ENCODE measurements around the gene PFDN2.

The PFDN2 gene

DNA sequence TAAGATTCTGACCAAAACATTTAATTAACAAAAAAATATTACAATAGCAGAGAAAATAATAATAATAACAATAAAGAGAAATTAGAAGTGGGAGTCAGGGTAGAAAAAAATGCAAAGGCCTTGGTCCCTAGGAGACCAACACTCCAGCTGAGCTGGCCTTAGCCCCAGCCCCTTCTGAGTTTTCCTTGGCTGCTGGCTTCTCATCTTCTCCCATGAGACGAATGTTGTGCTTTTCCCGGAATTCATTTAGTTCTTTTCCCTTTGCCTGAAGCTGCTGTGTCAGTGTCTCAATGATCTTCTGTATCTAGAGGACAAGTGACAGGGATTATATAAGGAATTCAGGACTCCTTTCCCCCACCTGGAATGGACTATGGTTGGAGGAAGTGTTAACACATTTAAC lies 17.3 kb downstream of the PFDN2 start:
- DNase-seq (ENCODE audit: low spot score) = no peak

DNA sequence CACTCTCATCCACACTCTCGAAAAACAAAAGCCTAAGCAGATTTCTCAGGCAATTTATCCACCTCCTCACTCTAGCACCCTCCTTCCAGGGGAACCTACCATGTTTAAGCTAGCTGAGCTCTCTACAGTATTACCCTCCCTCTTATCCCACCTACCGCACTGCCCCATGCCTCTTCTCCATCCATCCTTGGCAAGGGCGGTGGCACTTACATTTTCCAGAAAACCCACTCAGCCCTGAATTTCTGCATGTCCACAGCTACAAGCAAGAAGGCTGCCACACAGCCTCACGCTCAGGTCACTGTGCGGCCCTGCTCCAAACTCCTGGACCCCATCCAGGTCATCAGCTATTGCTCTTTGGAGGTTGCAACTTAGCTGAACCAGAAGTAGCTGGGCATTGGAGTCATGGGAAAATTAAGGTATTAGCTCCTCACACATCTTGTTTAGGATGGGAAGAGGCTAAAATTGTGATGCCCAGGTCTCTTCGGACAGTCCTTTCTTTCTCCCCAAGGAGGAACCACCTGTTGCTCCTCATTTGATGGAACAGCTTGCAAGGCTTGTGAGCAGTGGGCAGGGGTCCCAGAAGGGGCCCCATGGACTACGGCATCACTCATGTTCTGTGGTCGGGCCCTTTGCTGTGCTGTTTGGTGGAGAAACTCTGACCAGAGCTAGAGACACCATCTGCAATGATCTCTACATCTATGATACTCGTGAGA lies 18.6 kb downstream of the PFDN2 start:
- DNase-seq (ENCODE audit: low spot score) = no peak

DNA sequence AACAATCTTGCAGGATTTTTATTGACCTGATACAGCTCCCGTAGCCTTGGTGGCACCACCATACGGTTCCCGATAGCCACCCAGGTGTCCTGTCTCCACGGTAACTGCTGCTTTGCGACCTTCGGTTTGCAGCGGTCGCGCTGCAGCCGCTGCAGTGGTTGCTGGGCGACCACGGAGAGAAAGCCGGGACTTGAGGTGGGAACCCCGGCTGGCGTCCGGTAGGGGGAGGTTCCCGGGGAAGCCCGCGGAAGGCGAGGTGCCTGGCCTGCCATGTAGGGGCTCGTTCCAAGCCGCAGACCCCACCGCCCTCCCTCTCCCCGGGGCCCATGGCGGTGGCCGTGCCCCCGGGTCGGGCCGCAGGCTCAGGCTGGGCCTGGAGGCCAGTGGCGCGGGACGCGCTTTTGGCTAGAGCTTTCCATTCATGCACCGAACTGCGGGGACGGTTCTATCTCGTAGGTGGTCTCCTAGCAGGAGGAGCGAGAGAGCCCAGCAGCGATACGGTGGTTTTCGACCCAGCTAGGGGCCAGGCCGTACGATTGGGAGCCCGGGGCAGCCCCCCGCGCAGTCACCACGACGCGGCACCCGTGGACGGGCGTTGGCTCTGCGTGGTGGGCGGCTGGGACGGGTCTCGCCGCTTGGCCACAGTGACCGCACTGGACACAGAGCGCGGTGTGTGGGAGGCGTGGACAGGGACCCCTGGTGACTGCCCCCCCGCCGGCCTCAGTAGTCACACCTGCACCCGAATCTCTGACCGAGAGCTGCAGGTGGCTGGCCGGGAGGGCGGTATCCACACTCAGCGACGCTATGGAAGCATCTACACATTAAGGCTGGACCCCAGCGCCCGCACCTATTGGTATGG lies 19.4 kb downstream of the PFDN2 start, which contains the start of gene KLHDC9:
Gene KLHDC9, plus strand, starts transcription at position 152 of the 859 bp plus-strand sequence. Its CDS starts 175 bp downstream, at position 327.
- peak; percentile 55 for DNase-seq (ENCODE audit: low spot score)

DNA sequence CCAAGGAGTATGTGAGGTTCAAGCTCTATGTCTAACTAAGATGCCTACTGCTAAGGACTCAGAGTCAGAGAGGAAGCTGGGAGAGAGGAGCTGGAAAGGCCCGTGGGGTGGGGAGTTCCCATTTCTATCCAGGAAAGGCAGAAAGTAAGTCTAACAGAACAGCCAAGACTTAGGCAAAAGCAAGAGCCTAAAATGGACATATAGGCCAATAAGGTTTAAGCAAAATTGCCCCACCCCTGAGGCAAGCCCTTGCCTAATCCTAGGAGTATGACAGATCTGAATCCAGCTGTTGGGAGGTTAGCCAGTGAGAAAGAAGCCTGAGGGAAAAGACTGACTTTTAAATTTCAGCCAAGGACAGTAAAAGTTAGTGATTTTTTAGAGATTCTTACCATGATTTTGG lies 21.3 kb downstream of the PFDN2 start:
- no peak for DNase-seq (ENCODE audit: low spot score)

DNA sequence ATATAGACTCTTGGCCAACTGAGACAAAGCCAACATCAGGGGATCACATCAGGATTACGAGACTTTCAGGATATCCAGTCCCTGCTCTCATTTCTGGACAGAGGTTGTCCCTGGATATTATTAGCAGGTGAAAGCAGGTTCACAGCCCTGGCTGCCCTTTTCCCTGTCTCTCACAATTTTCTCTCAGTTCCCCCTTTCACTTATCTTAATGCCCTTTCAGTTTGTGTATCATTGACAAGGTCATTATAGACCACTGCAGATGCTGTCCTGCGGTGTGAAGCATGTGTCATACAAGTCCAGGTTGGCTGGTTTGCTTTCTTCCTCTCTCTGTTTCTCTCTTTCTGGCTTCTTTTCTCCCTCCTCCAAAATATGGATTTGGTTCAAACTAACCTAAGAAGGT lies 21.8 kb downstream of the PFDN2 start:
- DNase-seq (ENCODE audit: low spot score) = no peak

DNA sequence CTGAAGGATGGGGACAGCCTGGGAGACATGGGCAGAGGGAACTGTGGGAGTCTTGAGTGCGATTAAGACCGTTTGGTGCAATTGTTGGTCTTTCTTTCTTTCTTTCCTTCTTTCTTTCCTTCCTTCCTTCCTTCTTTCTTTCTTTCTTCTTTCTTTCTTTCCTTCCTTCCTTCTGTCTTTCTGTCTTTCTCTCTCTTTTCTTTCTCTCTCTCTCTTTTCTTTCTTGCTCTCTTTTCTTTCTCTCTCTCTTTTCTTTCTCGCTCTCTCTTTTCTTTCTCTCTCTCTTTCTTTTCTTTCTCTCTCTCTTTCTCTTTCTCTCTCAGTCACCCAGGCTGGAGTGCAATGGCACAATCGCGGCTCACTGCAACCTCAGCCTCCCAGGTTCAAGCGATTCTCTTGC lies 22.6 kb downstream of the PFDN2 start:
- no peak for DNase-seq (ENCODE audit: low spot score)

DNA sequence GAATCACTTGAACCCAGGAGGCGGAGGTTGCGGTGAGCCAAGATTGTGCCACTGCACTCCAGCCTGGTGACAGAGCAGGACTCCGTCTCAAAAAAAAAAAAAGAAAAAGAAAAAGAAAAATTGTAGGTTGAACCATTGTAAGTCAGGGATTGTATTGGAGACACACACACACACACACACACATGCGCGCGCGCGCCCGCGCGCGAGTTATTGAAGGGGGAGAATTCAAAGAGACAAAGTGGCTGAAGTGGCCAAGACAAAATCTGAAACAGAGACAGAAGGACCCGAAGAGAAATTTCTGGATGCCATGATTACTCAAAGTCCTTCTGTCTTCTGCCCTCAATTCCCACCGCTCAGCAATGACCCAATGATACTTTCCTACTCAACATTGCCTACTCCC lies 23.4 kb downstream of the PFDN2 start:
- DNase-seq (ENCODE audit: low spot score) = no peak

DNA sequence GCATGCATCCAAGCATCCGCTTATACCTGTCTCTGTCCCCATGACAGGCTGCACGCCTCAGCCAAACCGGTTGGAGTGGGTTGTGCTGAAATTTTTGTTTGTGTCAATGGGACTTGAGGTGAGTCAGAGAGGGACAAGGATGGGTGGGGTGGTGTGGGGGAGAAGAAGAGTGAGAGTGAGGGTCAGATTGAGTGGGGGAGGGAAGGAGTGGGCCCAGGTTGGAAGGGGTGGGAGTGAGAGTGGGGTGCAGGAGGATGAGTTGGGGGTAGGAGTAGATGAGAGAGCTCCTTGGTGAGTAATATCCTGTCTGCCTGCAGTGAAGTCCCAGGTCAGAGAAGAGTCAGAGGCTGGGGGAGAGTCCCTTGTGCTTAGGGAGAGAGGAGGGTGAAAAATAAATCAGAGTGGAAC lies 25.2 kb downstream of the PFDN2 start:
- DNase-seq (ENCODE audit: low spot score) = no peak

DNA sequence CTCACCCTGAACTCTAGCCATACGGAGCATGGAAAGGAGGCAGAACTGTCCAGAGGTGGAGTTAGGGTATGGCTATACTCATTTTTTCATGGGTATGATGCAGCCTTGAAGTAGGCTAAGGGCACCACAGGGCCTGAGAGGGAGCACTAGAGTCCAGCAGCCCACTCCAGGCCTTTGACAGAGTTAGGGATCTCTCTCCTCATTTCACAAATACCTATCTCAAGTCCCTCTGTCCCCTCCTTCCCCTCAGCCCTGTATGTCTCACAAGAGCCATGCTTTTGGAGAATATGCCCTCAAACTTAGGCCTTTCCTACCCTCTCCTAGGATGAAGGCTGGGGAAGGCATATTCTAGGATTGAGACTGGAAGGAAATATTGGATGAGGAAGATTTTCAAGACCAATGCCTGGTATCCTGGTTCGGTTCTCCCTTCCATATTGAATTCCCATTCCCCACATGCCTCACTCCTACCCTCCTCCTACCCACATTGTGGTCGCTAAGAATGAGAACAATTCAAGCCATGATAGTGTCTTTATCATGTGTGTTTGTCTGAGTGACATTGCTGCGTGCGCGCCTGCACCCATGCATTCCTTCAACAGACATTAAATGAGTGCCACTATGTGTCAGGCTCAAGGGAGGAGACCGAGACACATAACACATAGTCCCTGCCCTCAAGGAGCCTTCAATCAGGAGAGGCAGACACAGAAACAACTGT lies 25.9 kb downstream of the PFDN2 start:
- DNase-seq (ENCODE audit: low spot score) = no peak

DNA sequence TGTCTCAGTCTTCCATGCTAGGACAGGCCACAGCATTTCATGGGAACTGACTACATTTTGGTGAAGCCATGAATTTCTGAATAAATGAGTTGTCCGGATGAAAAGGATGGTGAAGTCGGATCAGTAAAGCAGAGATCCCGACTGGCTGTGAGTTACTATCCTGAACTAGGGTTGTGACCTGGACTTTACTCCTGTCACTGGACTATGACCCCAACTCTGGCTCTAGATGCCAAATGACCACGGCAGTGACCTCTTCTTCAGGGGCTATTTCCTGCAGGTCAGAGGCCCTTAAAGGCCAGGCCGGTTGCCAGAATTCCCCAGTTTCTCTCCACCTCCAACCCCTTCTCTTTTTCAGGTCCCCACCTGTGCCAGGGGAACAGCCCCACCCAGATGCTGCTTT lies 26.7 kb downstream of the PFDN2 start:
- DNase-seq (ENCODE audit: low spot score) = no peak

DNA sequence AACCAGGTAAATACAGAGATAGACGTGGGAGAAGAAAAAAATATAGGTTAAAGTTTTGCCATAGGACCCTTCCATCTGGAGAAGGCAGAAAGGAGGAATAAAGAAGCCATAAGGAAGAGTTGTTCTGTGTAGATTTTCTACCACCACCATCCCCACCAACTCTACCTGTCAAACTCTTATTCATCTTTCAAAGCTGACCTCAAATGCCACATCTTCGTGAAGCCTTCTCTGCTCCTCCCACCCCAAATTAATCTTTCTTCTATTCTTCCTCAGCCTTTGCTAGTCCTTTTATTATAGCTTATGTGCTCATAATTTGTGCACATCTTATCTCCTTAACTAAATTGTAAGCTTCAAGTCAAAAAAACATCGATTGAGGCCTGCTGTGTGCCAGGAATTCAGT lies 27.2 kb downstream of the PFDN2 start:
- no peak for DNase-seq (ENCODE audit: low spot score)

DNA sequence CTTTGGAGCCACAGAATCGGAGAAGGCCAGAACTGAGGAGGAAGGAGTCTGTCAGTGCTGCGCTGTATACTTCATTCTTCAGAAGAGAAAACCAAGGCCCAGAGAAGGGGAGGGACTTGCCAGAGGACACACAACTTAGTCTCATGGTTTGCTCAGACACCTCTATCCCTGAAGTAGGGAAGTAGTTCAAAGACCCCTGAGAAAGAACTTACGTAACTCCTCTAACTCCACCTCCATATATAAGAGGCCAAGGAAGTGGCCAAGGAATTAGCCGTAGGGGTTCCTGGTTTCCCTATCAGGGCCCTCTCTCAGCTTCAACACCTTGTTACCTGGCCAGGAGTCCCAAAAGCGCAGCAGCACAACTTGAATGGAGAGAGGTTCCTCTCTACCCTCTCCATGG lies 27.9 kb downstream of the PFDN2 start:
- no peak for DNase-seq (ENCODE audit: low spot score)

DNA sequence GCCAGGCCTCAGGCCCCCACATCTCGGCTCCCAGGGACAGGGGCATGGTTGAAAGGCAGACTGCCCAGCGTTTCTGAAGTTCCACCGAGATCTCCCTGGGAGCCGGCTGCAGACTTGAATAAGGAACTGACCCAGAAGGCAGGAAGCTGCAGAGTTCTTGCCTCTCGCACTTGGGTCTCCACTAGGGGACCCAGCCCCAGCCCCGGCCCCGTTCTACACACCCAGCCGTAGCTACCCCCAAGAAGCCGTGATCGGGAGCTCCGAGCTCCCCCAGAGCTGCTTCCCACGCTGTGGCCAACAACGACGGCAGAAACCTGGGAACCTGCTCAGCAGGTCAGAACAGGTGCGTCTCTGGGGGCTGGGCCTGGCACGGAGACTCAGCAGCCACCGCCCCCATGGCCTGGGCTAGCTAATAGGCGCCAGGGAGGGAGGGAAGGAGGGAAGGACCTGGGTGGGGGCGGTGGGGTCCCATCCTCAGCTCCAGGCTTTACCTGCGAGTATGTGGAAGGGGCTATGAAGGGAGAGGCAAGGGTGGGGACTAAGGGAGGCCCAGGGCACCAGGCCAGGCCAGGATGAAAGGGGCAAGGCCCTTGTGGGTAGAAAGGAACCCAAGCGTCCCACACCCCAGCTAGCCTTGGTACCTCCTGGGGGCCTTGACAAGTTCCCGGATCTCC lies 28.4 kb downstream of the PFDN2 start, which contains the start of gene NECTIN4:
Gene NECTIN4, minus strand, starts transcription at position 308 of the 674 bp plus-strand sequence. Its CDS starts 262 bp downstream, at position 46.
- no peak for DNase-seq (ENCODE audit: low spot score)

DNA sequence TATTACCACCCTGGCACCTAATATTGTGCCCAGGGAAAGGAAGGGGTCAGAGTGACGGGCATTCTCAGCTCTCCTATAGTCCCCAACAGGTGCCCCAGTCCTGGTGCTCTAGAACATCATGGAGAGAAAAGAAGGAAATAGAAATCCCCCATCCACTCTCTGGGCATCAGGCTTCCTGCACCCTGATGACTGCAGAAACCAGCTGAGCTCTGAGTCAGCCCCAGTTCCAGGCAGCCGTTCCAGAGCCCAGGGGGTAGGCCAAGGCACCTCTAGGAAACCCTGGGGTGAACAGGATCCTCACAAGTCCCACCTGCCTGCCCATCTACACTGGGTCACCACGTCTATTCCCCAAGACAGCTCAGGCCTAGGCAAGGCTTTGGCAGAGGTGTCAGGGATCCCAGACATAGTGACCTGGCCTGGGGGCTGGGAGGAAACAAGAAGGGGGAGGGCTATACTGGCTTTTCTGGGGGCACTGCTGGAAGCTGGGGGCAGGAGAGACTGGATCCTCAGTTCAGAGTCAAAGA lies 29.2 kb downstream of the PFDN2 start:
- no peak for DNase-seq (ENCODE audit: low spot score)

DNA sequence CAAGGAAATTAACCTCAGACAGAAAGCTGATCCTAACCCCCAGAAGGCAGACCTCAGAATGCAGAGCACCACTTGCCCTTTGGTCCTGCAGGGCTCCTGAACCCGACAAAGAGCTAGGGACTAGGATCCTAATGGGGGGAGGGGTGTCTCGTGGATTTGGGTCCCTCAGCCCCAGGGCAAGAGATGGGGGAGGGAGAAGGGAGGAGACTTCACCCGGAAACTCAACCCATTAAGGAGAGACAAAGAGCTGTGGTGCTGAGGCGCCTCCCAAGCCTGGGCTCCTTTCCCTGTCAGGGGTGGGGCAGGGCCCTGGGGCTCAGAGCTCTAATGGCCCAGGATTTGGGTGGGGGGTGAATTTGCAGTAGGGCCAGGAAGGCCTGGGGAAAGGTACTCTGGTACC lies 31.4 kb downstream of the PFDN2 start:
- no peak for DNase-seq (ENCODE audit: low spot score)

DNA sequence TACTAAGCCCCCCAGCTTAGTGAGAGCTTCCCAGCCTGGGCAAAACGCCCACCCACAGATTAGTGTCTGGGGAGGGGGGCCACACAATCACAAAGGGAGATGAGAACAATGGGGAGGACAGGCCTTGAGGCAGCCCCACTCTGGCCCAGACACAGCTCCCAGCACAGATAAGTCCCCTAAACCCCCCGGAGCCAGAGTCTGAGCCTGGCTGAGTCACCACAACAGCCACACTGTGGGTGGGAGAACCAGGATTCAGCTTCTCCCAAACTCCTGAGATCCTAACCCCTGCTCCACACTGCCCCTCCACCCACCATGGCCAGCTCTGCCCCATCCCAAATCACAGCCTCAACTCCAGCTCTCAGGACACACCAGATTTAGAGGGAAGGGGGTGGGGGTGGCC lies 32.7 kb downstream of the PFDN2 start:
- DNase-seq (ENCODE audit: low spot score) = no peak

DNA sequence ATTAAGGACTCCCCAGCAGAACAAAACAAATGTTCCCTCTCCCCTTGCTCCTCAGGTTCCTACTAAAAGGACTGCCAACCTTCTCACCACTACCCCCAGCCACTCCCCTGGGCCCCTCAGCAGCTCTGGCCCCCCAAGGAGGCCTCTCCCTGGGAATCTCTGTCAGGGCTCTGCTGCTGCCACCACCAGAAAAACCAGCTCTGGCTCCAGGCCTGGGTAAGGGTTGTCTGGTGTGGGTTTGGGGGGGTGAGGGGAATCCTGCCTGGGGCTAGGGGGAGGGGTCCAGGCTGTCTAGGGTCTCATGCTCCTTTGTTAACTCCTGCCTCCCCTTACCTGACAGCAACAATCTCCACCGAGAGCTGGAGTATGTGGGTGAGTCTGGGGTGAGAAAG lies 33.2 kb downstream of the PFDN2 start:
- DNase-seq (ENCODE audit: low spot score) = no peak

DNA sequence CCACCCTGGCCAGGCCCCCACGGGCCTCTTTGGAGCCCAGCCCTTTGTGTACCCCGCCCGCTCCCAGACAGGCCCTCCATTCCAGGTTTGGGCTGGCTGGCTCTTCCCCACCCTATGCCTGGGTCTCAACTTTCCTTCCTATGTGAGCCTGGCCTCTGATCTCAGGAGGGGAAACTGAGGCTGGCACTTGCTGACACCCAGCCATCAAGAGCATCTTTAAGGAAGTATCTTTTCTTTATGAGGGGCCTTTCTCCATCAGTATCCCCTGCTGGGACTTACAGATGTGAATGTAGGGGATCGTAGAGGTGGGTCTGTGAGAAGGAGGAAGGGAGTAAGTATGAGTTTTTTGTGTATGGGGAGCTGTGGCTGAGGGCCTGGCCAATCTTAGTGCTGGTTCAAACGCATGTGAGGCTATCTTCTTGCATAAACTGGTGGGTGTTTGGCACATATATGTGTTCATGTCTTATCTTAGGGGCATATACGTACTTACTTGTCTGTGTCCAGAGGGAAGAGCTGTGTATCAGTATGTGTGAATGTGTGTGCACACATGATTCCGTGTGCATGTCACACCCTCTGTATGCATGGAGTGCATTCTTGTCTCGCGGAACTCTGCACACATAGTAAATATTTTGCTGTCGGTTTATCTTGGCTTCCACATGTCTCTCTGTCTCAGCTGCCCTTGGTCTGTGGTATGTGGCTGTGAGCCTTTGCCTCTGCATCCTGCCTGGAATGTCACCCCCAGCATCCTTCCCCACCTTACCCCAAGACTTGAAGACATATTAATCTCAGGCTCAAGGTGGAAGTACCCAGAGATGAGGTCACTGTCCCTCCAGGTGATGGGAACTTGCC lies 33.9 kb downstream of the PFDN2 start:
- no peak for DNase-seq (ENCODE audit: low spot score)

DNA sequence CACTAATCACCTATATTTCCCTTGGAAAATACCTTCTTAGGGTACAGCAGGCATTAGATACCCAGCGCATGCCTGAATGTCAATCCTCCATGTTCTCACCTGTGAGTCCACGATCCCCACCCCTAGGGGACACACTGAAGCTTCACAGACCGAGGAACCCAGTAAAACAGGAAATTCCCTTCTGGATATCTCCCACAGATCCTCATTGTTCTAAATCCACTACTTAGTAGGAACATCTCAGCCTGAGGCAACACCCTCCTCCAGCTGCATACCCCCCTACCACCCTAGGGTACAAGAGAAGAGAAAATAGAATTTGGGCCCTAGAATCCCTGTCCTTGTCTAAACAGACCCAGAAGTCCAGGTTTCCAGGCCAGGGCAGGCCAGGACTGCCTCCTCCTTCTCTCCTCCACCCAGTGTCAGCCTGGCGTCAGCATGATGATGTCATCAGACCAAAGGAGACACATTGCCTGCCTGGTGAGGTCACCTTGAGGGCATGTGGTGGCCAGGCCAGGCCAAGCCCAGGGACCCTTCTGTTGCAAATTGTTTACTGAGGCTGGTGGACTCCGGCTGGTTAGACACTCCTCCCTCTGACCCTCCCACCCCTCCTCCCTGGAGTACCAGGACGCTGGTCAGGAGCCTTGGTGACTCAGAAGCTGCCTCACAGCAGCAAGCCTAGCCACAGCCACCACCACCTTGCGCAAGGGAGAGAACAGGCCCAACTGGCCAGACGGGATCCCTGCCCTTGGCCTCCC lies 34.7 kb downstream of the PFDN2 start:
- no peak for DNase-seq (ENCODE audit: low spot score)

DNA sequence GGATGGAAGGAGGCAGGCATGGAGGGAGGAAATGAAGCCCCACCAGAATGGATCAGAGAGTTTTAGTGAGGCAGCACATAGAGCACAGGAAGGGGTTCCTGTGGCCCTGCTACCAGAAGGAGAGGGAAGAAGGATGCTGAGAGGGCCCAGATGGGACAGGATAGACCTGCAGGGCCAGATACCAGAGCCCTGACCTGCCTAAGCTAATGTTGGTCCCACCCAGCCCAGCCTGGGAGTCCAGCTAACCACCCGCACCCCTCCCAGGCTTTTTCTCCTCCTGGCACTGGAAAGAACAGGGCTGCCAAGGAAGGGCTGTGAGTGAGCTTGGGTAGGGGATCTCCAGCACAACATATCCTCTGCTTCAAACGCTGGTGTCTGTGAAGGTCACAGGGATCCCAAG lies 35.4 kb downstream of the PFDN2 start:
- DNase-seq (ENCODE audit: low spot score) = no peak

Data from SK-N-DZ (cell line).